GM12864 (cell line): ENCODE results near the gene EXOC2.

ENCODE experiments used
- DNase-seq: peaks from one replicate; pipeline ENCODE4 v3.0.0-alpha.2; 2011; ENCODE audit warnings: low read depth
- H3K4me3 ChIP-seq: 2 replicates; pipeline ENCODE4 v1.5.1; 2011; ENCODE audit warnings: mild to moderate bottlenecking, low read depth, low read length, control low read depth
- TF ChIP-seq, protein P1 (sequence below): IDR thresholded peaks from 2 replicates; pipeline ENCODE4 v1.5.1; 2011; ENCODE audit warnings: low read depth, mild to moderate bottlenecking, moderate library complexity, low read length, control low read depth, inconsistent platforms; ENCODE audit errors: missing control alignments

EXOC2 gene

GRCh38 chr6:467111-467510, 225.8 kb downstream of the EXOC2 start:
- no peak overlapping the region for H3K4me3 ChIP-seq
- TF ChIP-seq, protein P1, sequence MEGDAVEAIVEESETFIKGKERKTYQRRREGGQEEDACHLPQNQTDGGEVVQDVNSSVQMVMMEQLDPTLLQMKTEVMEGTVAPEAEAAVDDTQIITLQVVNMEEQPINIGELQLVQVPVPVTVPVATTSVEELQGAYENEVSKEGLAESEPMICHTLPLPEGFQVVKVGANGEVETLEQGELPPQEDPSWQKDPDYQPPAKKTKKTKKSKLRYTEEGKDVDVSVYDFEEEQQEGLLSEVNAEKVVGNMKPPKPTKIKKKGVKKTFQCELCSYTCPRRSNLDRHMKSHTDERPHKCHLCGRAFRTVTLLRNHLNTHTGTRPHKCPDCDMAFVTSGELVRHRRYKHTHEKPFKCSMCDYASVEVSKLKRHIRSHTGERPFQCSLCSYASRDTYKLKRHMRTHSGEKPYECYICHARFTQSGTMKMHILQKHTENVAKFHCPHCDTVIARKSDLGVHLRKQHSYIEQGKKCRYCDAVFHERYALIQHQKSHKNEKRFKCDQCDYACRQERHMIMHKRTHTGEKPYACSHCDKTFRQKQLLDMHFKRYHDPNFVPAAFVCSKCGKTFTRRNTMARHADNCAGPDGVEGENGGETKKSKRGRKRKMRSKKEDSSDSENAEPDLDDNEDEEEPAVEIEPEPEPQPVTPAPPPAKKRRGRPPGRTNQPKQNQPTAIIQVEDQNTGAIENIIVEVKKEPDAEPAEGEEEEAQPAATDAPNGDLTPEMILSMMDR: no peak
- DNase-seq: no peak

GRCh38 chr6:466564-466963, 226.4 kb downstream of the EXOC2 start:
- TF ChIP-seq, protein P1: no peak
- DNase-seq: no peak
- H3K4me3 ChIP-seq: no peak overlapping the region

- TF ChIP-seq, protein P1: no peak
- DNase-seq: no peak
- no peak overlapping the region for H3K4me3 ChIP-seq
Observed at GRCh38 chr6:465531-466348, 227.2 kb downstream of the EXOC2 start.

- H3K4me3 ChIP-seq: no peak overlapping the region
- TF ChIP-seq, protein P1: no peak
- no peak for DNase-seq
Observed at GRCh38 chr6:456887-457286, 236.1 kb downstream of the EXOC2 start.

GRCh38 chr6:456358-456867, 236.5 kb downstream of the EXOC2 start:
- no peak for DNase-seq
- TF ChIP-seq, protein P1: no peak
- H3K4me3 ChIP-seq: no peak overlapping the region

DNA sequence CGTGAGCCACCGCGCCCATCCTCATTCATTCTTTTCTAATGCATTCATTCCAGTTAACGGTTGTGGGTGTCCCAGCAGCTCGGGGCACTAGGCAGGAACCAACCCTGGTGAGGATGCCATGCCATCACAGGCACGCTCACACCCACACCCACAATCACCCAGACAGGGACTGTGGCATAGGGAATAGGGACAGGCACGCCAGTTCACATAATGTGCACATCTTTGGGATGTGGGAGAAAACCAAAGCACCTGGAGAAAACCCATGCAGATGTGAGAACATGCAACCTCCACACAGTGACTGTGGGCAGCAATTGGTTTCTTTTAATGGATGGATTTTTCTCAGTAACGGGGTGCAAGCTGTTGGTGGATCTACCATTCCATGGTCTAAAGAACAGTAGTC, 237.1 kb downstream of the EXOC2 start:
- TF ChIP-seq, protein P1: no peak
- no peak overlapping the region for H3K4me3 ChIP-seq
- DNase-seq: no peak
